Activated CD8-positive, alpha-beta T cell treated with anti-CD3 and anti-CD28 coated beads, Interleukin-2, amount 10 ng/mL, durations not matched to agents 7 days and 5 days (primary cell): ENCODE data around the gene ARL9. TPM values are rescaled to one million over a fixed set of nuclear protein-coding genes. Genes with fewer than 3 reads are reported as not detected.
"Not testable (repeated sequence)": the region's sequence is repeated elsewhere in the genome, so short reads cannot be mapped to it uniquely, and the experiment has no call there.

Experiments used
- ATAC-seq: fragments of 150-1000 bp; cut with Tn5 transposase; one replicate; pipeline ENCODE4 v1.10.0; 2021; ENCODE audit warnings: moderate library complexity
- CTCF ChIA-PET: fragments of 350-600 bp; sonication (Branson Sonifier 250); formaldehyde crosslinking; loops from one replicate; lab custom pipeline; 2021; ENCODE audit warnings: antibody characterized with exemption; lab: Charles Lee
- POLR2A ChIA-PET: fragments of 350-600 bp; sonication (Branson Sonifier 250); formaldehyde crosslinking; loops from one replicate; lab custom pipeline; 2021; ENCODE audit warnings: antibody characterized with exemption; lab: Charles Lee
- DNase-seq: peaks from one replicate; pipeline ENCODE4 v3.0.0-alpha.2; 2020
- H3K27ac Mint-ChIP-seq: one replicate; pipeline ENCODE4 v1.8.0; 2021; ENCODE audit warnings: mild to moderate bottlenecking, mixed read lengths
- H3K27me3 Mint-ChIP-seq: one replicate; pipeline ENCODE4 v1.8.0; 2021; ENCODE audit warnings: low read depth, mixed read lengths
- H3K36me3 Mint-ChIP-seq: one replicate; pipeline ENCODE4 v1.8.0; 2021; ENCODE audit warnings: low read depth, mixed read lengths
- H3K4me1 Mint-ChIP-seq: one replicate; pipeline ENCODE4 v1.8.0; 2021; ENCODE audit warnings: low read depth, mixed read lengths
- H3K4me3 Mint-ChIP-seq: one replicate; pipeline ENCODE4 v1.8.0; 2021; ENCODE audit warnings: mild to moderate bottlenecking, mixed read lengths
- H3K9me3 Mint-ChIP-seq: one replicate; pipeline ENCODE4 v1.8.0; 2022; ENCODE audit warnings: mixed read lengths; ENCODE audit not compliant: insufficient read depth
- total RNA-seq, 2 experiments: library from RNA; stranded (reverse); gene quantifications; one replicate each; pipeline ENCODE4 v1.2.3, GENCODE V29; 2021

ARL9 gene
- total RNA-seq: under 1 TPM; 0.16 to 0.18 TPM

- Mint-ChIP-seq H3K4me1 (peaks cover 14% of the 10 kb centered on the region), H3K9me3 (no peaks in the 10 kb centered on the region), H3K27ac (peak within 1 kb of the TSS; percentile 70), H3K36me3 (peaks cover 22% of the 10 kb centered on the region), H3K4me3 (peak within 1 kb of the TSS; percentile 84), H3K27me3 (peaks cover 5% of the 10 kb centered on the region)
- POLR2A ChIA-PET: no interaction called here
- peak; percentile 68 for DNase-seq
- ATAC-seq: peak; percentile 94
- CTCF ChIA-PET: interaction anchor here (1.3 kb wide), 1 partner anchor 294 kb away, joined by 4 read pairs; no protein-coding TSS in a partner anchor
Measured at GRCh38 chr4:56505269-56506130, at the start of gene ARL9. ARL9 (plus strand) TSS chr4:56505791; CDS start chr4:56505863, 72 bp downstream.

- H3K27me3 Mint-ChIP-seq: no peaks in the 10 kb centered on the region
- no peak overlapping the region for H3K27ac Mint-ChIP-seq
- H3K36me3 Mint-ChIP-seq: peaks cover 72% of the 10 kb centered on the region
- H3K4me1 Mint-ChIP-seq: peaks cover 8% of the 10 kb centered on the region
- ATAC-seq (no peak), DNase-seq (no peak)
- no peak overlapping the region for H3K4me3 Mint-ChIP-seq
- no peaks in the 10 kb centered on the region for H3K9me3 Mint-ChIP-seq
- ChIA-PET CTCF (interaction anchor here (1.4 kb wide), 1 partner anchor 35 kb away, joined by 3 read pairs; no protein-coding TSS in a partner anchor), POLR2A (interaction anchor here (0.8 to 2.1 kb wide), 3 partner anchors 9 to 24 kb away, joined by 3 to 7 read pairs (median 6); partner anchors contain the start of genes PAICS and PPAT)
Measured at GRCh38 chr4:56460085-56460484, 45.5 kb upstream of the ARL9 start.

- CTCF ChIA-PET: interaction anchor here (1.1 kb wide), 1 partner anchor 22 kb away, joined by 3 read pairs; no protein-coding TSS in a partner anchor
- ATAC-seq (no peak), DNase-seq (no peak)
- Mint-ChIP-seq H3K4me1 (peaks cover 17% of the 10 kb centered on the region), H3K27ac (no peak overlapping the region), H3K27me3 (no peaks in the 10 kb centered on the region), H3K9me3 (no peaks in the 10 kb centered on the region), H3K4me3 (no peak overlapping the region), H3K36me3 (peaks cover 64% of the 10 kb centered on the region)
- POLR2A ChIA-PET: no interaction called here
Measured at GRCh38 chr4:56462157-56462556, 43.4 kb upstream of the ARL9 start.

- Mint-ChIP-seq H3K9me3 (no peaks in the 10 kb centered on the region), H3K36me3 (peaks cover 62% of the 10 kb centered on the region), H3K27ac (no peak overlapping the region), H3K27me3 (no peaks in the 10 kb centered on the region), H3K4me3 (no peak overlapping the region), H3K4me1 (peaks cover 21% of the 10 kb centered on the region)
- ChIA-PET POLR2A (no interaction called here), CTCF (no interaction called here)
- DNase-seq: no peak
- no peak for ATAC-seq
Measured at GRCh38 chr4:56463711-56464110, 41.9 kb upstream of the ARL9 start.

GRCh38 chr4:56464581-56464980, 41.0 kb upstream of the ARL9 start:
- Mint-ChIP-seq H3K36me3 (peaks cover 54% of the 10 kb centered on the region), H3K27ac (no peak overlapping the region), H3K4me3 (no peak overlapping the region), H3K9me3 (no peaks in the 10 kb centered on the region), H3K27me3 (no peaks in the 10 kb centered on the region), H3K4me1 (peaks cover 28% of the 10 kb centered on the region)
- CTCF ChIA-PET: interaction anchor here (2.7 kb wide), 1 partner anchor 40 kb away, joined by 8 read pairs; no protein-coding TSS in a partner anchor
- POLR2A ChIA-PET: interaction anchor here (1.0 to 2.8 kb wide), 2 partner anchors 11 to 28 kb away, joined by 3 to 20 read pairs; partner anchors contain the start of genes PAICS and PPAT
- no peak for DNase-seq
- ATAC-seq: no peak

- H3K4me3 Mint-ChIP-seq: peak overlapping the region; percentile 100
- H3K9me3 Mint-ChIP-seq: no peaks in the 10 kb centered on the region
- CTCF ChIA-PET: interaction anchor here (0.6 to 2.7 kb wide), 5 partner anchors 25 to 371 kb away, joined by 3 to 8 read pairs (median 3); no protein-coding TSS in a partner anchor
- POLR2A ChIA-PET: interaction anchor here (0.6 to 2.8 kb wide), 9 partner anchors 9 to 355 kb away, joined by 3 to 20 read pairs (median 4); partner anchors contain the start of genes AASDH, PAICS and PPAT
- no peaks in the 10 kb centered on the region for H3K27me3 Mint-ChIP-seq
- H3K36me3 Mint-ChIP-seq: peaks cover 52% of the 10 kb centered on the region
- no peak for DNase-seq
- peak overlapping the region; percentile 100 for H3K27ac Mint-ChIP-seq
- no peak for ATAC-seq
- H3K4me1 Mint-ChIP-seq: peaks cover 37% of the 10 kb centered on the region
Measured at GRCh38 chr4:56465599-56466295, 39.8 kb upstream of the ARL9 start.

GRCh38 chr4:56466296-56466761, 39.3 kb upstream of the ARL9 start:
- peak overlapping the region; percentile 100 for H3K4me3 Mint-ChIP-seq
- POLR2A ChIA-PET: interaction anchor here (0.6 to 2.8 kb wide), 7 partner anchors 9 to 292 kb away, joined by 3 to 20 read pairs (median 4); partner anchors contain the start of genes AASDH, PAICS and PPAT
- ATAC-seq: peak; percentile 4
- peak overlapping the region; percentile 100 for H3K27ac Mint-ChIP-seq
- H3K36me3 Mint-ChIP-seq: peaks cover 47% of the 10 kb centered on the region
- H3K27me3 Mint-ChIP-seq, H3K9me3 Mint-ChIP-seq: not testable (repeated sequence)
- CTCF ChIA-PET: interaction anchor here (0.6 to 2.7 kb wide), 7 partner anchors 26 to 370 kb away, joined by 3 to 8 read pairs (median 3); partner anchors contain the start of genes PAICS and PPAT
- peak; percentile 28 for DNase-seq
- H3K4me1 Mint-ChIP-seq: peaks cover 37% of the 10 kb centered on the region

- ChIA-PET CTCF (interaction anchor here (0.8 to 2.7 kb wide), 6 partner anchors 26 to 370 kb away, joined by 3 to 8 read pairs (median 4); partner anchors contain the start of genes PAICS and PPAT), POLR2A (interaction anchor here (1.1 to 2.8 kb wide), 6 partner anchors 10 to 291 kb away, joined by 3 to 20 read pairs (median 4); partner anchors contain the start of genes AASDH, PAICS and PPAT)
- Mint-ChIP-seq H3K27ac (peak overlapping the region; percentile 100), H3K9me3 (no peaks in the 10 kb centered on the region), H3K4me1 (peaks cover 41% of the 10 kb centered on the region), H3K27me3 (no peaks in the 10 kb centered on the region), H3K4me3 (peak overlapping the region; percentile 100), H3K36me3 (peaks cover 47% of the 10 kb centered on the region)
- ATAC-seq (no peak), DNase-seq (no peak)
Measured at GRCh38 chr4:56466910-56467283, 38.7 kb upstream of the ARL9 start.

- Mint-ChIP-seq H3K36me3 (peaks cover 44% of the 10 kb centered on the region), H3K27me3 (no peaks in the 10 kb centered on the region), H3K27ac (peak within 1 kb of the TSS; percentile 100), H3K4me3 (peak within 1 kb of the TSS; percentile 100), H3K4me1 (peaks cover 41% of the 10 kb centered on the region), H3K9me3 (no peaks in the 10 kb centered on the region)
- peak; percentile 94 for ATAC-seq
- CTCF ChIA-PET: interaction anchor here (0.8 to 2.0 kb wide), 6 partner anchors 32 to 337 kb away, joined by 3 to 7 read pairs (median 4); partner anchors contain the start of genes PAICS and PPAT
- DNase-seq: peak; percentile 94
- POLR2A ChIA-PET: interaction anchor here (0.6 to 3.0 kb wide), 8 partner anchors 9 to 1379 kb away, joined by 3 to 33 read pairs (median 6); partner anchors contain the start of genes NOA1, PAICS and PPAT
Measured at GRCh38 chr4:56467284-56468096, 38.1 kb upstream of the ARL9 start, which contains the start of gene SRP72. SRP72 (plus strand) TSS chr4:56467617; CDS start chr4:56467636, 19 bp downstream.

- no peak for DNase-seq
- Mint-ChIP-seq H3K4me1 (peaks cover 41% of the 10 kb centered on the region), H3K27ac (peak overlapping the region; percentile 100), H3K36me3 (peaks cover 47% of the 10 kb centered on the region), H3K4me3 (peak overlapping the region; percentile 100), H3K9me3 (no peaks in the 10 kb centered on the region), H3K27me3 (no peaks in the 10 kb centered on the region)
- POLR2A ChIA-PET: interaction anchor here (0.6 to 3.0 kb wide), 6 partner anchors 10 to 1380 kb away, joined by 3 to 33 read pairs (median 6); partner anchors contain the start of genes AASDH, NOA1, PAICS and PPAT
- ATAC-seq: peak; percentile 56
- CTCF ChIA-PET: interaction anchor here (0.6 to 2.0 kb wide), 6 partner anchors 23 to 336 kb away, joined by 3 to 7 read pairs (median 4); partner anchors contain the start of genes PAICS and PPAT
Measured at GRCh38 chr4:56468097-56468422, 37.5 kb upstream of the ARL9 start.
